Gastroesophageal sphincter (tissue), 3 donors: ENCODE measurements around the gene SLC38A10.

Source experiments
- EP300 ChIP-seq: sonication (generic); formaldehyde crosslinking; IDR thresholded peaks from one replicate; pipeline ENCODE4 v1.6.1; 2017; ENCODE audit warnings: antibody characterized with exemption, mild to moderate bottlenecking
- POLR2A ChIP-seq, 2 donors: fragments of 450-650 bp; IDR thresholded peaks; one replicate each; pipeline ENCODE4 v1.6.1; 2017; ENCODE audit warnings: antibody characterized with exemption in 2 of 2, mild to moderate bottlenecking in 2 of 2, moderate library complexity in 1 of 2
- POLR2AphosphoS5 ChIP-seq: sonication (generic); formaldehyde crosslinking; IDR thresholded peaks from one replicate; pipeline ENCODE4 v1.6.1; 2017; ENCODE audit warnings: antibody characterized with exemption
- TF ChIP-seq, protein P1 (sequence below), 4 experiments: fragments of 200-600 bp in 2 of 4; fragments of 450-650 bp in 2 of 4; sonication (generic) in 1 of 4; IDR thresholded peaks; one replicate each; pipeline ENCODE4 v1.5.1; 2017 to 2019; ENCODE audit warnings: antibody characterized with exemption in 4 of 4, mild to moderate bottlenecking in 2 of 4, moderate library complexity in 2 of 4

DNA sequence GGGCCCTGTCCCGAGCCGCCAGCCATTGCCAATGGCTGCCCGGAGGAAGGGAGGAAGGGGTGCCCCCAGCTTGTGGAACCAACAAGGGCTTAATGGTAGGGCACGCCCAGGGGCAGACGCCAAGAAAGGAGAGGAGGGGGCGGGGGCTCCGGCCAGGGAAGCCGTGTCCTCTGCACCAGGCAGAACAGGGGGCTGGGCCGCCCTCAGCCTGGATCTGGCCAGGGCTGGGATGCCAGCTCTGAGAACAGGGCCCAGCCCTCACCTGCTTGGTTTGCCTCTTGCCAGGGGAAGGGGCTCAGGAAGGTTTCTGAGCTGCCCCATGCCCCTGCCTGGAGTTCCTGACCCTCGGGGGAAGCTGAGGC lies 35.8 kb upstream of the SLC38A10 start:
- TF ChIP-seq, protein P1, sequence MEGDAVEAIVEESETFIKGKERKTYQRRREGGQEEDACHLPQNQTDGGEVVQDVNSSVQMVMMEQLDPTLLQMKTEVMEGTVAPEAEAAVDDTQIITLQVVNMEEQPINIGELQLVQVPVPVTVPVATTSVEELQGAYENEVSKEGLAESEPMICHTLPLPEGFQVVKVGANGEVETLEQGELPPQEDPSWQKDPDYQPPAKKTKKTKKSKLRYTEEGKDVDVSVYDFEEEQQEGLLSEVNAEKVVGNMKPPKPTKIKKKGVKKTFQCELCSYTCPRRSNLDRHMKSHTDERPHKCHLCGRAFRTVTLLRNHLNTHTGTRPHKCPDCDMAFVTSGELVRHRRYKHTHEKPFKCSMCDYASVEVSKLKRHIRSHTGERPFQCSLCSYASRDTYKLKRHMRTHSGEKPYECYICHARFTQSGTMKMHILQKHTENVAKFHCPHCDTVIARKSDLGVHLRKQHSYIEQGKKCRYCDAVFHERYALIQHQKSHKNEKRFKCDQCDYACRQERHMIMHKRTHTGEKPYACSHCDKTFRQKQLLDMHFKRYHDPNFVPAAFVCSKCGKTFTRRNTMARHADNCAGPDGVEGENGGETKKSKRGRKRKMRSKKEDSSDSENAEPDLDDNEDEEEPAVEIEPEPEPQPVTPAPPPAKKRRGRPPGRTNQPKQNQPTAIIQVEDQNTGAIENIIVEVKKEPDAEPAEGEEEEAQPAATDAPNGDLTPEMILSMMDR (IDR thresholded peaks at IDR 0.05): no peak
- no peak for TF ChIP-seq POLR2A (IDR thresholded peaks at IDR 0.05)
- TF ChIP-seq EP300: no peak
- TF ChIP-seq POLR2AphosphoS5: no peak
